WERI-Rb-1 (cell line): ENCODE results near the gene EEIG1.

Experiments
- DNase-seq: peaks from one replicate; pipeline ENCODE4 v3.0.0-alpha.2; 2020
- H3K27ac ChIP-seq: fragments of 250-450 bp; sonication (Bioruptor Pico); 2 replicates; pipeline ENCODE4 v1.5.1; 2020; ENCODE audit warnings: mild to moderate bottlenecking, moderate library complexity
- H3K27me3 ChIP-seq: fragments of 250-450 bp; sonication (Bioruptor Pico); 2 replicates; pipeline ENCODE4 v1.5.1; 2021; ENCODE audit warnings: mild to moderate bottlenecking, low read depth, moderate library complexity; ENCODE audit not compliant: insufficient read depth, severe bottlenecking
- H3K36me3 ChIP-seq: fragments of 250-450 bp; sonication (Bioruptor Pico); 2 replicates; pipeline ENCODE4 v1.5.1; 2020; ENCODE audit warnings: mild to moderate bottlenecking, moderate library complexity
- H3K4me3 ChIP-seq: 2 replicates; pipeline ENCODE4 v1.5.1; 2011; ENCODE audit warnings: low read depth, mild to moderate bottlenecking, control low read depth, low read length
- H3K9me3 ChIP-seq: fragments of 250-450 bp; sonication (Bioruptor Pico); 2 replicates; pipeline ENCODE4 v1.5.1; 2021; ENCODE audit warnings: mild to moderate bottlenecking, moderate library complexity; ENCODE audit not compliant: severe bottlenecking
- TF ChIP-seq, protein P1 (sequence below): IDR thresholded peaks from 2 replicates; pipeline ENCODE4 v1.5.1; 2011; ENCODE audit warnings: low read depth, mild to moderate bottlenecking, control low read depth, inconsistent platforms, low read length

The EEIG1 gene

DNA sequence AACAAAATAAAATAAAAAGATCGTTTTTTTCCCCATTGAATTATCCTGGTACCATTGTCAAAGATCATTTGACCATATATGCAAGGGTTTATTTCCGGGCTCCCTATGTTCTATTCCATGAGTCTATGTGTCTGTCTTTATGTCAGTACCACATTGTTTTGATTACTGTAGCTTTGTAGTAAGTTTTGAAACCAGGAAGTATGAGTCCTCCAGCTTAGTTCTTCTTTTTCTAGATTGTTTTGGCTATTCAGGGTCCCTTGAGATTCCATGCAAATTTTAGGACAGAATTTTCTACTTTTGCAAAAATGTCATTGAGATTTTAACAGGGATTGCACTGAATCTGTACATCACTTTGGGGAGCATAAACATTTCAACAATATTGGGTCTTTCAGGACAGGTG lies 18.7 kb upstream of the EEIG1 start:
- Histone ChIP-seq H3K9me3 (peaks cover 9% of the 10 kb centered on the region), H3K27me3 (no peaks in the 10 kb centered on the region), H3K27ac (no peak overlapping the region), H3K36me3 (no peaks in the 10 kb centered on the region), H3K4me3 (no peak overlapping the region)
- TF ChIP-seq, protein P1, sequence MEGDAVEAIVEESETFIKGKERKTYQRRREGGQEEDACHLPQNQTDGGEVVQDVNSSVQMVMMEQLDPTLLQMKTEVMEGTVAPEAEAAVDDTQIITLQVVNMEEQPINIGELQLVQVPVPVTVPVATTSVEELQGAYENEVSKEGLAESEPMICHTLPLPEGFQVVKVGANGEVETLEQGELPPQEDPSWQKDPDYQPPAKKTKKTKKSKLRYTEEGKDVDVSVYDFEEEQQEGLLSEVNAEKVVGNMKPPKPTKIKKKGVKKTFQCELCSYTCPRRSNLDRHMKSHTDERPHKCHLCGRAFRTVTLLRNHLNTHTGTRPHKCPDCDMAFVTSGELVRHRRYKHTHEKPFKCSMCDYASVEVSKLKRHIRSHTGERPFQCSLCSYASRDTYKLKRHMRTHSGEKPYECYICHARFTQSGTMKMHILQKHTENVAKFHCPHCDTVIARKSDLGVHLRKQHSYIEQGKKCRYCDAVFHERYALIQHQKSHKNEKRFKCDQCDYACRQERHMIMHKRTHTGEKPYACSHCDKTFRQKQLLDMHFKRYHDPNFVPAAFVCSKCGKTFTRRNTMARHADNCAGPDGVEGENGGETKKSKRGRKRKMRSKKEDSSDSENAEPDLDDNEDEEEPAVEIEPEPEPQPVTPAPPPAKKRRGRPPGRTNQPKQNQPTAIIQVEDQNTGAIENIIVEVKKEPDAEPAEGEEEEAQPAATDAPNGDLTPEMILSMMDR: no peak
- no peak for DNase-seq

DNA sequence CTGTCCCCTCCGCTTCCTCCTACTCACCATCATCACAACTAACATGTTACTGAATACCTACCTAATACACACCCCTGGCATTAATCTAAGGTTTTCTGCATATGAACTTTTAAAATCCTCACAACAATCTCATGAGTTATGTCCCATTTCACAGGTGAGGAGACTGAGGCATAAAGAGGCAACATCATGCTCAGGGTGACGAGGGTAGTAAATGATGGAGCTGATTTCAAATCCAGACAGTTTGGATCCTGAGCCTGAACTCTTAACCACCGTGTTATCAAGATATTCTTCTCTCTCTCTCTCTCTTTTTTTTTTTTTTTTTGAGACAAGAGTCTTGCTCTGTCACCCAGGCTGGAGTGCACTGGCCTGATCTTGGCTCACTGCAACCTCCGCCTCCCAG lies 12.9 kb upstream of the EEIG1 start:
- no peaks in the 10 kb centered on the region for H3K36me3 ChIP-seq
- H3K27ac ChIP-seq: no peak overlapping the region
- H3K27me3 ChIP-seq: no peaks in the 10 kb centered on the region
- TF ChIP-seq, protein P1: no peak
- H3K9me3 ChIP-seq: no peaks in the 10 kb centered on the region
- H3K4me3 ChIP-seq: no peak overlapping the region
- no peak for DNase-seq

DNA sequence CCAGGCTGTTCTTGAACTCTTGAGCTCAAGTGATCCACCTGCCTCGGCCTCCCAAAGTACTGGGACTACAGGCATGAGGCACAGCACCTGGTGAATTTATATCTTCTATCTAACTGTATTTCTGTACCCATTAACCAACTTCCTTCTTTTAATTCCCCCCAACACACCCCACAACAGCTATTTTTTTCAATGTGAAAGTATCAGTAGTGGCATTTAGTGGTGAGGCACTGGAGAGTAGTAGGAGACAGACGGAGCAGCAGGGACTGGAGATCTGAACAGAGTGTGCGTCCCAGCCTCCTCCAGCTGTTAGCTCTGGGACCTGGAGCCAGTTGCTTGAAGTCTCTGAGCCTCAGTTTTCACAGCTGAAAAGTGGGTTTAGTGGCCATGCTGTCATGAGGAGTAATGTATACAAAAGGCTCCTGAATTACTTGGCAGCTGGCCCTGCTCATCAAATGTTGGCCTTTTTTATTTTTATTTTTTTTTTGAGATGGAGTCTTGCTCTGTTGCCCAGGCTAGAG lies 11.0 kb upstream of the EEIG1 start:
- DNase-seq: no peak
- peaks cover 7% of the 10 kb centered on the region for H3K9me3 ChIP-seq
- TF ChIP-seq, protein P1: no peak
- H3K4me3 ChIP-seq: no peak overlapping the region
- H3K27ac ChIP-seq: no peak overlapping the region
- no peaks in the 10 kb centered on the region for H3K27me3 ChIP-seq
- H3K36me3 ChIP-seq: no peaks in the 10 kb centered on the region

DNA sequence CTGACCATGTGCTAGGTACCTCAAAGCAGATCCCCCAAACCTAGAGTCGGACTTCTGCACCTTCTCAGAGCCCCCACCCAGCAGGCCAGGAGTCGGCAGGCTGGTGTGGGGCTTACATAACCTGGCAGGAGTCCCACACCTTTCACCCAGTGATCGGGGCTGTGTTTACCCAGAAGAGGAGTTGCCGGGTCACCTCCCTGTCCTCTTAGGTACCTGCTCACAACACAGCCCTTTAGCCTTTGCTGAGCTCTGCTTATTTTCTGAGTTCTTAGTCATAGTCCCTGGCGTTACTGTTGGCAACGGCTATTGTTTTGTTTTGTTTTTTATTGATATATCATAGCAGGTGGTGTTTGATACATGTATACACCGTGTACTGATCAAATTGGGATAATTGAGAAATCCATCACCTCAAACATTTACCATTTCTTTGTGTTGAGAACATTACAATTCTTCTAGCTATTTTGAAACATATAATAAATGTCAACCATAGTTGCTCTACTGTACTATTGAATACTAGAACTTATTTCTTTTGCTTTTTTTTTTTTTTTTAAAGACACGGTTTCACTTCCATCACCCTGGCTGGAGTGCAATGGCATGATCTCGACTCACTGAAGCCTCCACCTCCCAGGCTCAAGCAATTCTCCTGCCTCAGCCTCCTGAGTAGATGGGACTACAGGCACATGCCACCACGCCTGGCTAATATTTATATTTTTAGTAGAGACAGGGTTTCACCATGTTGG lies 10.4 kb upstream of the EEIG1 start:
- no peak overlapping the region for H3K4me3 ChIP-seq
- TF ChIP-seq, protein P1: no peak
- H3K36me3 ChIP-seq: no peaks in the 10 kb centered on the region
- no peak for DNase-seq
- H3K27ac ChIP-seq: no peak overlapping the region
- no peaks in the 10 kb centered on the region for H3K27me3 ChIP-seq
- H3K9me3 ChIP-seq: peaks cover 7% of the 10 kb centered on the region

DNA sequence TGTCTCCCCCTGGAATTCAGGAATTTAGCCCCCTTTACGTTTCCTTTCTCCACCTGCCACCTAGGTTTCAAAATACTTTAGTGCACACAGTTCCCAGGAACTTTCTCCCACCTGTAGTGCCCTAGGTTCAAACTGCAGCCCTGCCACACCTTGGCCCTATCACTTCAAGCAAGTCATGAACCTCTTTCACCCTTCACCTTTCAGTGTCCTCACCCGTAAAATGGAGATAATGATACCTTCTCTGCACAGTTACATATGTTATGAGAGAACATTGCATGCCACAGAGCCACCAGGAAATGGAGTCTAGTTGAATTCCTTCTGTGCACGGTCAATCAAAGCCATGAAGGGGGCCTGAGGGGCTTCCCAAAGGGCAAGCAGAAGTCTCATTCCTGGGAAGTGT lies 9.8 kb upstream of the EEIG1 start:
- Histone ChIP-seq H3K9me3 (peaks cover 7% of the 10 kb centered on the region), H3K27ac (no peak overlapping the region), H3K27me3 (no peaks in the 10 kb centered on the region), H3K36me3 (no peaks in the 10 kb centered on the region), H3K4me3 (no peak overlapping the region)
- DNase-seq: no peak
- TF ChIP-seq, protein P1: no peak

DNA sequence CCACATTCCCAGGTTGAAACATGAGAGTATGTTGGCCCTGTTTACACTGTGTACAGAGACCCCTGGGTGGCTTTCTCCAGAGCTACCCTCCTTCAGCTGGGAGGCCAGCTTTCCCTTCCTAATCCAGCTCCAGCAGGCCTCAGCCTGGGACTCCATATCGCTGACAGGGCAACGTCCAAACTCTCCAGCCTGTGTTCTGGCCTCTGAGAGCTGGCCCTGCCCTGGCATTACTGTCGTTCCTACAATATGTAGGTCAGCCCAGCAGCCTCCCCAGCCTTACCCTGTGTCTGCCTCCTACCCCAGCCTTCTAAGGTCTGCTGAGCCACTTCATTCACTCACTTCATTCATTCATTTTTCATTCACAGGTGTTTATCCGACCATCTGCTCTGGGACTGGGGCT lies 8.3 kb upstream of the EEIG1 start:
- no peak overlapping the region for H3K27ac ChIP-seq
- TF ChIP-seq, protein P1: no peak
- H3K27me3 ChIP-seq: no peaks in the 10 kb centered on the region
- DNase-seq: no peak
- H3K4me3 ChIP-seq: no peak overlapping the region
- no peaks in the 10 kb centered on the region for H3K36me3 ChIP-seq
- H3K9me3 ChIP-seq: peaks cover 7% of the 10 kb centered on the region
